AG04449 (cell line): Measurements from ENCODE around the gene FNDC4.

Experiments used
- CTCF ChIA-PET: fragments of 350-600 bp; formaldehyde crosslinking; extraction: SDS; loops from one replicate; lab custom pipeline; 2021; ENCODE audit warnings: antibody characterized with exemption; lab: Yijun Ruan, JAX
- POLR2A ChIA-PET: fragments of 400-600, 350-600 bp; formaldehyde crosslinking; extraction: SDS; loops from one replicate; lab custom pipeline; 2020; ENCODE audit warnings: antibody characterized with exemption, inconsistent platforms; lab: Yijun Ruan, JAX
- DNase-seq: peaks from one replicate; pipeline ENCODE4 v3.0.0-alpha.2; 2010; ENCODE audit warnings: low read depth, low spot score
- H3K4me3 ChIP-seq: 2 replicates; pipeline ENCODE4 v1.5.1; 2011; ENCODE audit warnings: low read depth, mild to moderate bottlenecking, control low read depth, low read length
- TF ChIP-seq, protein P1 (sequence below): IDR thresholded peaks from one replicate; pipeline ENCODE4 v1.5.1; 2011; ENCODE audit warnings: mild to moderate bottlenecking, moderate library complexity, low read length, control low read depth, inconsistent platforms; ENCODE audit not compliant: insufficient read depth; ENCODE audit errors: missing control alignments

The FNDC4 gene

DNA sequence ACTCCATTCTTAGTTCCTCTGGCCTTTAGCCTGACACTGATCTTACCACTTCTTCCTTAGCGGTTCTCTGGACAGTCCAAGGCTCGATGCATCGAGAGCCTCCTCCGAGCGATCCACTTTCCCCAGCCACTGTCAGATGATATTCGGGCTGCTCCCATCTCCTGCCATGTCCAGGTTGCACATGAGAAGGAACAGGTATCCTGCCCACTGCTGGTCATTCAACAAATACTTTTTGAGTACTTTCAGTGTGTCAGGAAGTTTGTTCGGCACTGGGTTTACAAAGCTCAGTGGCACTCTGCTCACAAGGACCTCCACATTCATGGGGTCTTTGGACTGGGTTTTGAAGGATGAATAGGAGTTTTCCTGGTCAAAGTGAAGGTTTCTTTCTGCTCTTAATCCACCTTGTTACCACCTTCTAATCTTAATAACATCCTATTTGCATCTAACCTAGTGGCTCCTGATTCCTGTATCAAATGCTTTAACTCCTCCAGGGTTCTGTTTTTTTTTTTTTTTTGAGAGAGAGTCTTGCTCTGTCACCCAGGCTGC, 27.5 kb upstream of the FNDC4 start:
- POLR2A ChIA-PET, result no interaction called here
- CTCF ChIA-PET, result no interaction called here

DNA sequence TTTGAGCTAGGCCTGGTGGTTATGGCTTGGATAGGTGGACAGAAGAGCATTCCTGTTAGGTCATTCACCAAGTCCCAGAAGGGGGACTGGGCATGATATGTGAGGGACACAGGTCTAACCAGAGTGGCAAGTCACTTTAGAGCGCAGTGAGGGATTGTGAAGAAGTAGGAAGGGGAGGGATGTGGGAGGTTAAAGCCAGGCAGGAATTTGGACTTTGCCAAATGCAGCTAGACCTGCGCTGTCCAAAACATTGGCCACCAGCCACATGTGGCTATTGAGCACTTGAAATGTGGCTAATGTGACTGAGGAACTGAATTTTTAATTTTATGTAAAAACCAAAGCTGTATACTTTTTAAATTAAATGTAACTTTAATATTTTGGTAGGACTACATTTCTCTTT, 25.3 kb upstream of the FNDC4 start:
- H3K4me3 ChIP-seq, result no peak overlapping the region
- TF ChIP-seq, protein P1, sequence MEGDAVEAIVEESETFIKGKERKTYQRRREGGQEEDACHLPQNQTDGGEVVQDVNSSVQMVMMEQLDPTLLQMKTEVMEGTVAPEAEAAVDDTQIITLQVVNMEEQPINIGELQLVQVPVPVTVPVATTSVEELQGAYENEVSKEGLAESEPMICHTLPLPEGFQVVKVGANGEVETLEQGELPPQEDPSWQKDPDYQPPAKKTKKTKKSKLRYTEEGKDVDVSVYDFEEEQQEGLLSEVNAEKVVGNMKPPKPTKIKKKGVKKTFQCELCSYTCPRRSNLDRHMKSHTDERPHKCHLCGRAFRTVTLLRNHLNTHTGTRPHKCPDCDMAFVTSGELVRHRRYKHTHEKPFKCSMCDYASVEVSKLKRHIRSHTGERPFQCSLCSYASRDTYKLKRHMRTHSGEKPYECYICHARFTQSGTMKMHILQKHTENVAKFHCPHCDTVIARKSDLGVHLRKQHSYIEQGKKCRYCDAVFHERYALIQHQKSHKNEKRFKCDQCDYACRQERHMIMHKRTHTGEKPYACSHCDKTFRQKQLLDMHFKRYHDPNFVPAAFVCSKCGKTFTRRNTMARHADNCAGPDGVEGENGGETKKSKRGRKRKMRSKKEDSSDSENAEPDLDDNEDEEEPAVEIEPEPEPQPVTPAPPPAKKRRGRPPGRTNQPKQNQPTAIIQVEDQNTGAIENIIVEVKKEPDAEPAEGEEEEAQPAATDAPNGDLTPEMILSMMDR, result no peak
- ChIA-PET POLR2A (no interaction called here), CTCF (no interaction called here)
- no peak for DNase-seq

More for the DNA sequence above, 27.5 kb upstream of the FNDC4 start:
- TF ChIP-seq, protein P1, result no peak
- H3K4me3 ChIP-seq, result no peak overlapping the region
- DNase-seq, result no peak

DNA sequence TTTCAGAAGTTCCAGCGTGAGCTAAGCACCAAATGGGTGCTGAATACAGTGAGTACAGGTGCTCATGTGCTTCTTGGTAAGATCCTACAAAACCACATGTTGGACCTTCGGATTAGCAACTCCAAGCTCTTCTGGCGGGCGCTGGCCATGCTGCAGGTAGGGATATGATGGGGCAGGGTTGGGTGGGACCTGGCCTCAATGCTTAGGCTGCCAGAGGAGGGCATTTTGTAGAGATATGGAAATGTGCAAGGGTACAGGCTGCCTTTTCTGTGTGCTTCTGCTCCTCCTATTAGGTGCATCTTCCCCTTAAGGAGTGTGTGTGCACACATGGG, 23.7 kb upstream of the FNDC4 start:
- DNase-seq, result no peak
- POLR2A ChIA-PET, result no interaction called here
- no peak overlapping the region for H3K4me3 ChIP-seq
- TF ChIP-seq, protein P1, result no peak
- CTCF ChIA-PET, result no interaction called here

DNA sequence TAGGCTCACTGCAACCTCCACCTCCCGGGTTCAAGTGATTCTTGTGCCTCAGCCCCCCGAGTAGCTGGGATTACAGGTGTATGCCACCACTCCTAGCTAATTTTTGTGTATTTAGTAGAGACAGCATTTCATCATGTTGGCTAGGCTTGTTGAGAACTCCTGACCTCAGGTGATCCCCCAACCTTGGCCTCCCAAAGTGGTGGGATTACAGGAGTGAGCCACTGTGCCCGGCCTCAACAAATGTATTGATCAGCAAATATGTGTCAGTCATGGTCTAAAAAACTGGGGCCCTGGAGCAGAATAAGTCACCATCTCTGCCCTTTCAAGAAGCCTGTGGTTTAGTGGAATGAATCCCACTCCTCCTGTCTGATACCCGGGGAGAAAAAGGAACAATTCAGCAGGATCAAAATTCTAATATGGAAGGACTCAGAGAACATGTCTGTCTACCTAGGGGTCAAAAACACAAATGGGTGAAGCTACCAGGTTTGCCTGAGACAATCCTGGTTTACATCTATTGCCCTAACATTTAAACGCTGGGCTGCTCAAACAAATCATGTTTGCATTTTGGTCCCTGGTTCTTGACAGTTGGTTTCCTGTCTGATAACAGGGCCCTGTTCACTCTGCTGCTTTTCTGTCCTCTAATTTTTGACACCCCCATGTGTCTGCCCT, 23.2 kb upstream of the FNDC4 start:
- TF ChIP-seq, protein P1, result no peak
- CTCF ChIA-PET, result no interaction called here
- POLR2A ChIA-PET, result no interaction called here
- no peak for DNase-seq
- H3K4me3 ChIP-seq, result no peak overlapping the region

DNA sequence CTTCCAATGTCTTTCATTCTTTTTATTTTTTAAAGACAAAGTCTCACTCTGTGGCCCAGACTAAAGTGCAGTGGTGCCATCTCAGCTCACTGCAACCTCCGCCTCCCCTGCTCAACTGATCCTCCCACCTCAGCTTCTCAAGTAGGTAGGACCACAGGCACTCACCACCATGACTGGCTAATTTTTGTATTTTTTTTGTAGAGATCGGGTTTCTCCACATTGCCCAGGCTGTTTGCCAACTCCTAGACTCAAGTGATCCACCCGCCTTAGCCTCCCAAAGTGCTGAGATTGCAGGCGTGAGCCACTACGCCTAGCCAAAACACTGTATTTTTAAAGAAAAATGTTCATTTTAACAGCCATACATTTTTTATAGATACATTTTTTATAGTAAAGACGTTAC, 14.3 kb upstream of the FNDC4 start:
- CTCF ChIA-PET, result no interaction called here
- H3K4me3 ChIP-seq, result no peak overlapping the region
- POLR2A ChIA-PET, result no interaction called here
- TF ChIP-seq, protein P1, result no peak
- DNase-seq, result no peak

DNA sequence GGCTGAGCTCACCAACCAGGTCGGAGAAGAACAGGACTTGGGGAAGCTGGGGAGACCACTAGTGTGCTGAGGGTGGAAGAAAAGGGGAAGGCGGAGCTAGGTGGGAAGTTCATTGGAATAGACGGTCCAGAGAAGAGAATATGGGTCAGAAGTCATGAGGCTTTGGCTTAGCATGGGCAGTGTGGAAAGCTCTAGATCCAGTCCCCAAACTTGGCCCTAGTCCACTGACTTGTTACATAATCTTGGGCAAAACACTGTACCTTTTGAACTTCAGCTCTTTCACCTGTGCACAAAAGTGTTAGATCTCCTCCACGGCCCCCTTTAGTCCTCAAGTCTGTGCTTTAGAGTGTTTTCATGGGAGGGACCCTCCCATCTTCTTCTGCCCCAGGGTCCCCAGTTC, 12.3 kb upstream of the FNDC4 start:
- DNase-seq, result no peak
- POLR2A ChIA-PET, result interaction anchor here (0.6 kb wide), 1 partner anchor 30 kb away, joined by 3 read pairs; a partner anchor contains a TSS
- no peak overlapping the region for H3K4me3 ChIP-seq
- TF ChIP-seq, protein P1, result no peak
- CTCF ChIA-PET, result no interaction called here
